Lung (tissue), 12 donors: Measurements from ENCODE around the gene VAPB. TPM values are rescaled to one million over a fixed set of nuclear protein-coding genes. Genes with fewer than 3 reads are reported as not detected.

Experiments
- ATAC-seq: fragments of 200-7000 bp; cut with Tn5 transposase; one replicate; pipeline ENCODE4 v1.9.1; 2020; ENCODE audit warnings: moderate number of reproducible peaks; ENCODE audit not compliant: insufficient read depth, low FRiP score
- DNase-seq, 3 donors: peaks; one replicate each; pipeline ENCODE4 v3.0.0-alpha.2; 2013 to 2017
- H3K27ac ChIP-seq, 2 donors: one replicate each; pipeline ENCODE4 v1.5.1; 2013; ENCODE audit warnings: mild to moderate bottlenecking in 2 of 2, moderate library complexity in 2 of 2, control low read depth in 1 of 2, inconsistent platforms in 1 of 2, low read depth in 1 of 2, low read length in 1 of 2
- H3K27me3 ChIP-seq, 3 donors: one replicate each; pipeline ENCODE4 v1.5.1; 2013; ENCODE audit warnings: low read length in 2 of 3; ENCODE audit not compliant: control insufficient read depth in 3 of 3, insufficient read depth in 3 of 3
- H3K36me3 ChIP-seq, 4 donors: one replicate each; pipeline ENCODE4 v1.5.1; 2013; ENCODE audit warnings: low read length in 4 of 4, mild to moderate bottlenecking in 1 of 4, moderate library complexity in 1 of 4; ENCODE audit not compliant: control insufficient read depth in 4 of 4, insufficient read depth in 4 of 4
- H3K4me1 ChIP-seq, 5 donors: one replicate each; pipeline ENCODE4 v1.5.1; 2013; ENCODE audit warnings: low read length in 5 of 5, mild to moderate bottlenecking in 2 of 5, moderate library complexity in 1 of 5; ENCODE audit not compliant: control insufficient read depth in 5 of 5, insufficient read depth in 5 of 5
- H3K4me3 ChIP-seq: one replicate; pipeline ENCODE4 v1.5.1; 2013; ENCODE audit warnings: mild to moderate bottlenecking, control low read depth, moderate library complexity
- H3K9ac ChIP-seq, 2 donors: one replicate each; pipeline ENCODE4 v1.5.1; 2013; ENCODE audit warnings: low read length in 2 of 2, control low read depth in 1 of 2; ENCODE audit not compliant: insufficient read depth in 1 of 2
- H3K9me3 ChIP-seq, 4 donors: one replicate each; pipeline ENCODE4 v1.5.1; 2013; ENCODE audit warnings: low read length in 3 of 4, mild to moderate bottlenecking in 1 of 4, moderate library complexity in 1 of 4; ENCODE audit not compliant: control insufficient read depth in 4 of 4, insufficient read depth in 3 of 4
- WGBS, 2 donors: extraction: QIAGEN DNeasy Blood & Tissue Kit; methylation state at CpG; one replicate each; pipeline ENCODE4 v1.1.7; 2013; 5-methylcytosine and 5-hydroxymethylcytosine counted together
- polyA plus RNA-seq, 2 donors: library from polyadenylated mRNA; stranded (reverse); fragments of 200-250 nt; gene quantifications; one replicate each; pipeline ENCODE4 v1.2.1, GENCODE V29; 2013
- total RNA-seq, 2 donors: library from RNA; depleted of rRNA in 1 of 2; stranded (reverse); fragments of >200 nt in 1 of 2; gene quantifications; one replicate each; pipeline ENCODE4 v1.2.1, GENCODE V29; 2014 to 2021
- TF ChIP-seq, protein P1 (sequence below): IDR thresholded peaks from 2 replicates; pipeline ENCODE4 v1.5.1; 2012; ENCODE audit warnings: mild to moderate bottlenecking; ENCODE audit errors: control extremely low read depth, extremely low read depth
- donor health status: control.
- donor health status: control.
- donor health status: Bipolar disorder and iron deficiency.
- donor health status: healthy.
- donor health status: DM: yes; HTN: yes; CAD: no.

Gene VAPB
- total and polyA plus RNA-seq, 4 donors, result 21.3 to 44.7 (median 24.1) TPM

- no peak for ATAC-seq
- H3K4me1 ChIP-seq, result peaks cover 0 to 2% (median 0%) of the 10 kb centered on the region in 5 donors
Observed at GRCh38 chr20:58384821-58385220, 4.2 kb upstream of the VAPB start.

DNA sequence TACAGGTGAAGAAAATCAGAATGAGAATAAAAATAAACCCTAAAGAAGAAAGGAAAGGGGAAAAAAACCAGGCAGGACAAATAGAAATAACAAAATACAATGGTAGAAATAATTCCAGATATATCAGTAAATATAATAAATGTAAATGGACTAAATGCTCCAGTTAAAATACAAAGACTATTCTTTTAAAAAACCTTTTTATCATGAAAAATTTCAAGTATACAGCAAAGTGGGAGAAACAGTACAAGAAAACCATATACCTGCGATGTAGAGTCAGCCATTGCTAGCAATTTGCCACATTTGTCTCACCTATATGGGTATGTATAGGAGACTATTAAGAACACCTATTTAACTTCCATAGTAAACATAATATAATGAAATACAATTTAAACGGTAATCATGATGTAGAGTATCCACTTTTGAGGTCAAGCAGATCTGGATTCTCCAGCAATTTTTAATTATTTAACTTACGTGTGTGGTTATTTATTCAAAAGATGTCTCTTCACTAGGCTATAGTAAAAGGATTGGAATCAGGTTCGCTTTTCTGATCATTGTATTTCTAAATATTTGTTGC is 914 bp upstream of the VAPB start:
- H3K27me3 ChIP-seq, result no peaks in the 10 kb centered on the region
- peaks cover 0 to 5% (median 2%) of the 10 kb centered on the region in 4 donors for H3K36me3 ChIP-seq
- H3K9ac ChIP-seq, result peak overlapping the region in 1 of 2 donors; percentile 9
- H3K27ac ChIP-seq, result no peak overlapping the region
- 71 to 77% methylated on average over 4 of the region's 4 CpGs for WGBS, 2 donors
- TF ChIP-seq, protein P1, sequence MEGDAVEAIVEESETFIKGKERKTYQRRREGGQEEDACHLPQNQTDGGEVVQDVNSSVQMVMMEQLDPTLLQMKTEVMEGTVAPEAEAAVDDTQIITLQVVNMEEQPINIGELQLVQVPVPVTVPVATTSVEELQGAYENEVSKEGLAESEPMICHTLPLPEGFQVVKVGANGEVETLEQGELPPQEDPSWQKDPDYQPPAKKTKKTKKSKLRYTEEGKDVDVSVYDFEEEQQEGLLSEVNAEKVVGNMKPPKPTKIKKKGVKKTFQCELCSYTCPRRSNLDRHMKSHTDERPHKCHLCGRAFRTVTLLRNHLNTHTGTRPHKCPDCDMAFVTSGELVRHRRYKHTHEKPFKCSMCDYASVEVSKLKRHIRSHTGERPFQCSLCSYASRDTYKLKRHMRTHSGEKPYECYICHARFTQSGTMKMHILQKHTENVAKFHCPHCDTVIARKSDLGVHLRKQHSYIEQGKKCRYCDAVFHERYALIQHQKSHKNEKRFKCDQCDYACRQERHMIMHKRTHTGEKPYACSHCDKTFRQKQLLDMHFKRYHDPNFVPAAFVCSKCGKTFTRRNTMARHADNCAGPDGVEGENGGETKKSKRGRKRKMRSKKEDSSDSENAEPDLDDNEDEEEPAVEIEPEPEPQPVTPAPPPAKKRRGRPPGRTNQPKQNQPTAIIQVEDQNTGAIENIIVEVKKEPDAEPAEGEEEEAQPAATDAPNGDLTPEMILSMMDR, result no peak
- no peak overlapping the region for H3K4me3 ChIP-seq
- no peak for DNase-seq
- H3K4me1 ChIP-seq, result peaks cover 7 to 21% (median 10%) of the 10 kb centered on the region in 5 donors
- H3K9me3 ChIP-seq, result peaks cover 0 to 2% (median 0%) of the 10 kb centered on the region in 4 donors
- no peak for ATAC-seq

More at GRCh38 chr20:58384821-58385220, 4.2 kb upstream of the VAPB start:
- no peak for DNase-seq
- H3K36me3 ChIP-seq, result no peaks in the 10 kb centered on the region
- H3K27ac ChIP-seq, result no peak overlapping the region
- H3K9ac ChIP-seq, result no peak overlapping the region
- TF ChIP-seq, protein P1, result no peak
- no peaks in the 10 kb centered on the region for H3K27me3 ChIP-seq
- 85 to 91% methylated on average over 5 of the region's 5 CpGs for WGBS, 2 donors
- no peak overlapping the region for H3K4me3 ChIP-seq
- H3K9me3 ChIP-seq, result peaks cover 0 to 9% (median 3%) of the 10 kb centered on the region in 4 donors

DNA sequence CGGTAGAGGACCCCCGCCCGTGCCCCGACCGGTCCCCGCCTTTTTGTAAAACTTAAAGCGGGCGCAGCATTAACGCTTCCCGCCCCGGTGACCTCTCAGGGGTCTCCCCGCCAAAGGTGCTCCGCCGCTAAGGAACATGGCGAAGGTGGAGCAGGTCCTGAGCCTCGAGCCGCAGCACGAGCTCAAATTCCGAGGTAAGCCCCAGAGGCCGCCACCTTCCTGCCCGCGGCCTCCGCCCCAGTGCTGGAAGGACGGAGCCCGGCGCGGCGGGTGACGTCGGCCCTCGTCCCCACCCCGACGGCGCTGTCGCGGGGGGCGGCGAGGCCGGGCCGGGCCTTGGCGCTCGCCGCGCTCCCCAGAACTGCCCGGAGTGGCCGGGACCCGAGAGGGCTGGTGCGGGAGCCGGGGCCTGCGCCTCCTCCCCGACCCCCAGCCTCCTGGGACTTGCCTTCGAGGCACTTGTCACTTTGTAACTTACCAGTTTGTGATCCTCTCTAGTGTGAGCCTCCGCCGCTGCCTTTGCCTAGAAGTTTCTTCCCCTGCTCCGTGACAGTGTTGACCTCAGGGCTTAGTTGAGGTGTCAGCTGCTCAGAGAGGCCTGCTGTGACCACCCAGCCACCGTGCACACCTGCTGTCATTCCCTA is 417 bp downstream of the VAPB start:
- peaks cover 0 to 5% (median 2%) of the 10 kb centered on the region in 4 donors for H3K36me3 ChIP-seq
- 1% methylated on average over 49 to 56 of the region's 56 CpGs for WGBS, 2 donors
- TF ChIP-seq, protein P1, result no peak
- DNase-seq (peak in 2 of 3 donors; percentile 37 to 50), ATAC-seq (peak; percentile 66)
- peak overlapping the region; percentile 81 to 100 for H3K27ac ChIP-seq
- peak overlapping the region; percentile 99 for H3K4me3 ChIP-seq
- H3K9ac ChIP-seq, result peak overlapping the region; percentile 77 to 80
- H3K9me3 ChIP-seq, result peaks cover 0 to 2% (median 0%) of the 10 kb centered on the region in 4 donors
- H3K4me1 ChIP-seq, result peaks cover 7 to 21% (median 10%) of the 10 kb centered on the region in 5 donors
- H3K27me3 ChIP-seq, result no peaks in the 10 kb centered on the region
